ENCODE data around the gene EIF4E1B. TPM values are rescaled to one million over a fixed set of nuclear protein-coding genes. Genes with fewer than 3 reads are reported as not detected.
A peak's percentile ranks its signal among the peaks of the same experiment; 100 is the strongest.

Gene EIF4E1B
- total RNA-seq, 4 donors from 2014 or later: not detected

DNA sequence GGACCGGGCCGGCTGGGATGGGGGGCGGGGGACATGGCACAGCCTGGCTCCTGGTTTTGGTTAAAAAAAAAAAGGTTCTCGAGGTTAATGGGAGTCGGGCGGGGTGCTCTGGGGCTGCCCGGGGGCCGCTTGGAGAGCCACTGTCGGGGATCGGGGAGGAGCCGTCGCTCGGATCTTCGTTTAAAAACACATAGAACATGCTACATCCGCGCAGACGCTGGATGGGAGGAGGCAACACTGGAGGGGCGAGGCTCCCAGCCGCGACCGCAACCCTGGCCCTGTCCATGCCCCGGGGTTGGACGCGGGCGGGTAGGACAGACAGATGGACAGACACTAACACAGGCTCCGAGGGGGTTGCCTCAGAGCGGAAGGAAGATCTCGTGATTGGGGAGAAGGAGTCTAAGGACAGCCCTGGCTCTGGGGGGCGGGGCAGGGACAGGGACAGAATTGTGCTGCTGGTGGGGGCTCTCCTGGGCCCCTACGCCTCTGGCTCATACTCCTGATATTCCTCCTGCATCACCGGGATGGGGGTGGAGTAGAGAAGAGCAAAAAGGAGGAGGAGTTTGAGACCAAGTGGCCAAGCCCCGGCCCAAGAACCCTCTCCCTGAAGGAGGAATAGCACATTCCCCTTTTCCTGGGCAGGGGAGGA lies 10.0 kb upstream of the EIF4E1B start:
- Histone ChIP-seq H3K27me3 (peaks cover 6 to 96% (median 43%) of the 10 kb centered on the region in 4 donors), H3K4me3 (peak overlapping the region in 1 of 4 donors; percentile 7), H3K36me3 (no peaks in the 10 kb centered on the region), H3K4me1 (peaks cover 23 to 32% (median 29%) of the 10 kb centered on the region in 4 donors), H3K27ac (replicated peaks in 1 of 4) (no peak overlapping the region), H3K9me3 (no peaks in the 10 kb centered on the region)
- no peak for TF ChIP-seq POLR2AphosphoS5 (IDR thresholded peaks at IDR 0.05)
- 7% methylated on average over 30 of the region's 32 CpGs for WGBS
- DNase-seq (ENCODE audit: extremely low spot score): no peak
- intact Hi-C loops (cut with DNase I): no loop called here

DNA sequence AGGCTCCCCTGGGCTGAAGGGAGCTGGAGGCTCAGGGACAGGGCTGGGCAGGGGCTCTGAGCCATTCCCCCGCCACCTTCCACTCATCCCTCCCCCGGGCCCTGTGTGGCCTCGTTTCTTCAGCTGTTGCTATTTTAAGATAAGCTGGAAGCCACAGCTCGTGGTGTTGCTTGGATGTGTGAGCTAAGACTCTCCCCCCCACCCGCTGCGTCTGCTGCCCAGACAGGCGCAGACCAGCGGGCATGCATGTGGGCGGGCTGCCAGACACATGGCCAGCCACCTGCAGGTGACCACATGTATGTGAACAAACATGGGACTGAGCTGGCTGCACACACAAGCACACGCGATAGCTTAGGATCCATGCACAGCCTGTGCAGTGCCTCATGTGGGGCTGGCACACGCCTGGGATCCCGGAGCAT lies 8.8 kb upstream of the EIF4E1B start:
- Histone ChIP-seq H3K4me3 (no peak overlapping the region), H3K4me1 (peaks cover 23 to 32% (median 29%) of the 10 kb centered on the region in 4 donors), H3K27ac (replicated peaks in 1 of 4) (no peak overlapping the region), H3K9me3 (no peaks in the 10 kb centered on the region), H3K36me3 (no peaks in the 10 kb centered on the region), H3K27me3 (peaks cover 6 to 96% (median 40%) of the 10 kb centered on the region in 4 donors)
- 42% methylated on average over 13 of the region's 13 CpGs for WGBS
- intact Hi-C loops (cut with DNase I): no loop called here
- no peak for DNase-seq (ENCODE audit: extremely low spot score)
- TF ChIP-seq POLR2AphosphoS5 (IDR thresholded peaks at IDR 0.05): no peak
- no peak for TF ChIP-seq POLR2A (IDR thresholded peaks at IDR 0.05; ENCODE audit: low read depth)
- TF ChIP-seq, protein P1, sequence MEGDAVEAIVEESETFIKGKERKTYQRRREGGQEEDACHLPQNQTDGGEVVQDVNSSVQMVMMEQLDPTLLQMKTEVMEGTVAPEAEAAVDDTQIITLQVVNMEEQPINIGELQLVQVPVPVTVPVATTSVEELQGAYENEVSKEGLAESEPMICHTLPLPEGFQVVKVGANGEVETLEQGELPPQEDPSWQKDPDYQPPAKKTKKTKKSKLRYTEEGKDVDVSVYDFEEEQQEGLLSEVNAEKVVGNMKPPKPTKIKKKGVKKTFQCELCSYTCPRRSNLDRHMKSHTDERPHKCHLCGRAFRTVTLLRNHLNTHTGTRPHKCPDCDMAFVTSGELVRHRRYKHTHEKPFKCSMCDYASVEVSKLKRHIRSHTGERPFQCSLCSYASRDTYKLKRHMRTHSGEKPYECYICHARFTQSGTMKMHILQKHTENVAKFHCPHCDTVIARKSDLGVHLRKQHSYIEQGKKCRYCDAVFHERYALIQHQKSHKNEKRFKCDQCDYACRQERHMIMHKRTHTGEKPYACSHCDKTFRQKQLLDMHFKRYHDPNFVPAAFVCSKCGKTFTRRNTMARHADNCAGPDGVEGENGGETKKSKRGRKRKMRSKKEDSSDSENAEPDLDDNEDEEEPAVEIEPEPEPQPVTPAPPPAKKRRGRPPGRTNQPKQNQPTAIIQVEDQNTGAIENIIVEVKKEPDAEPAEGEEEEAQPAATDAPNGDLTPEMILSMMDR (IDR thresholded peaks at IDR 0.05): no peak
- TF ChIP-seq EP300 (IDR thresholded peaks at IDR 0.05): no peak

- TF ChIP-seq, protein P1 (IDR thresholded peaks at IDR 0.05): no peak
- TF ChIP-seq POLR2AphosphoS5 (IDR thresholded peaks at IDR 0.05) (no peak), EP300 (IDR thresholded peaks at IDR 0.05) (no peak), POLR2A (IDR thresholded peaks at IDR 0.05; ENCODE audit: low read depth) (no peak)
- intact Hi-C loops (cut with DNase I): no loop called here
- Histone ChIP-seq H3K4me3 (no peak overlapping the region), H3K27me3 (peaks cover 6 to 96% (median 45%) of the 10 kb centered on the region in 4 donors), H3K4me1 (peaks cover 21 to 29% (median 24%) of the 10 kb centered on the region in 4 donors), H3K27ac (replicated peaks in 1 of 4) (no peak overlapping the region), H3K9me3 (no peaks in the 10 kb centered on the region), H3K36me3 (no peaks in the 10 kb centered on the region)
- no peak for DNase-seq (ENCODE audit: extremely low spot score)
- WGBS: 69% methylated on average over 4 of the region's 4 CpGs
Measured at GRCh38 chr5:176624142-176624541, 6.3 kb upstream of the EIF4E1B start.

- intact Hi-C loops (cut with DNase I): no loop called here
- Histone ChIP-seq H3K27ac (replicated peaks in 1 of 4) (no peak overlapping the region), H3K36me3 (no peaks in the 10 kb centered on the region), H3K4me3 (no peak overlapping the region), H3K27me3 (peaks cover 2 to 96% (median 45%) of the 10 kb centered on the region in 4 donors), H3K9me3 (no peaks in the 10 kb centered on the region), H3K4me1 (peaks cover 21 to 29% (median 24%) of the 10 kb centered on the region in 4 donors)
- 79% methylated on average over 8 of the region's 9 CpGs for WGBS
- TF ChIP-seq EP300 (IDR thresholded peaks at IDR 0.05): no peak
- TF ChIP-seq, protein P1 (IDR thresholded peaks at IDR 0.05): no peak
- no peak for TF ChIP-seq POLR2A (IDR thresholded peaks at IDR 0.05; ENCODE audit: low read depth)
- no peak for TF ChIP-seq POLR2AphosphoS5 (IDR thresholded peaks at IDR 0.05)
- no peak for DNase-seq (ENCODE audit: extremely low spot score)
Measured at GRCh38 chr5:176624938-176625337, 5.5 kb upstream of the EIF4E1B start.

- 65% methylated on average over 2 of the region's 2 CpGs for WGBS
- intact Hi-C loops (cut with DNase I): no loop called here
- TF ChIP-seq POLR2A (IDR thresholded peaks at IDR 0.05; ENCODE audit: low read depth) (no peak), POLR2AphosphoS5 (IDR thresholded peaks at IDR 0.05) (no peak), EP300 (IDR thresholded peaks at IDR 0.05) (no peak)
- TF ChIP-seq, protein P1 (IDR thresholded peaks at IDR 0.05): no peak
Measured at GRCh38 chr5:176625512-176625911, 5.0 kb upstream of the EIF4E1B start.

More at GRCh38 chr5:176625512-176625911, 5.0 kb upstream of the EIF4E1B start:
- H3K27me3 ChIP-seq: peaks cover 0 to 96% (median 44%) of the 10 kb centered on the region in 4 donors
- no peak for DNase-seq (ENCODE audit: extremely low spot score)
- H3K36me3 ChIP-seq: no peaks in the 10 kb centered on the region
- H3K4me3 ChIP-seq: no peak overlapping the region
- no peaks in the 10 kb centered on the region for H3K9me3 ChIP-seq
- no peak overlapping the region for H3K27ac ChIP-seq (replicated peaks in 1 of 4)
- H3K4me1 ChIP-seq: peaks cover 19 to 29% (median 24%) of the 10 kb centered on the region in 4 donors
